ENCODE measurements around the gene CPD.

GRCh38 chr17:30505868-30506417 lies 127.2 kb downstream of the CPD start:
- TF ChIP-seq CTCF (IDR thresholded peaks at IDR 0.05) (no peak), POLR2A (IDR thresholded peaks at IDR 0.05) (no peak)
